ENCODE measurements around the gene FSD2. TPM values are rescaled to one million over a fixed set of nuclear protein-coding genes. Genes with fewer than 3 reads are reported as not detected.

FSD2 gene
- total and polyA plus RNA-seq, 2 of the 8 experiments (the other 6 are each of a cell fraction or from before 2014, with no cell fraction given), result 0.02 TPM; not detected in 1

DNA sequence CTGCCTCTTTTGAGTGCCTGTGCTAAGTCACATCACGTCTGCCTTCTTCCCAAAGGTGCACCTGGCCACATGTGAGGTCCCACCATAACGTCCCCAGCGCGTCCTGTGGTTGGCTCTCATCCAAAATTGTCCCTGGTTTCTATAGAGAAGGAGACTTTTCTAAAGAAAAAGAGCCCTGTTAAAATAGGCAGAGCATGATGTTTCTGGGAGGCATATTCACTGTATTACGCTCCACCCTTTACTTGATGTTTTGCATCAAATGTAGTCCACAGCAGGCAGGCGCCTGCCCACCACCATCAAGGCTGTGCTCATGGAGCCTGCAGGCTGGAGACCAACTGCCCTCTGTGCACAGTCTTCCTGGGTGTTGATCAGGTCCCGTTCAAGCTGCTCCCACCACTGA is 39.8 kb upstream of the FSD2 start:
- Histone ChIP-seq H3K56ac (replicated peaks; ENCODE audit: insufficient read length, low read depth, low read length) (no peak overlapping the region), H3K9me3 (ENCODE audit: insufficient read depth in 2 of 2, low read depth in 1 of 2, low read length in 1 of 2) (no peaks in the 10 kb centered on the region), H2BK15ac (ENCODE audit: low read length) (no peak overlapping the region), H2AK5ac (ENCODE audit: low read depth, low read length) (no peak overlapping the region), H3K23ac (ENCODE audit: insufficient read length) (no peak overlapping the region), H4K5ac (ENCODE audit: insufficient read length, low read depth, low read length) (no peak overlapping the region), H2BK5ac (ENCODE audit: low read depth, low read length) (no peak overlapping the region), H4K20me1 (replicated peaks in 1 of 2; ENCODE audit: control insufficient read depth in 1 of 2, insufficient read depth in 2 of 2, low read length in 2 of 2) (no peaks in the 10 kb centered on the region), H2BK120ac (replicated peaks; ENCODE audit: low read depth, low read length) (no peak overlapping the region), H3K4me2 (ENCODE audit: insufficient read depth in 1 of 2, low read depth in 2 of 2, low read length in 2 of 2) (no peak overlapping the region), H3K4me1 (replicated peaks in 1 of 4; ENCODE audit: control insufficient read depth in 3 of 4, insufficient read depth in 4 of 4, low read length in 3 of 4) (peaks cover 0 to 7% (median 3%) of the 10 kb centered on the region in 4 experiments; a peak in 5 of 7 replicates), H2BK12ac (ENCODE audit: low read depth, low read length) (no peak overlapping the region), H3K4ac (replicated peaks; ENCODE audit: insufficient read length, low read depth, low read length) (no peak overlapping the region), H4K8ac (ENCODE audit: extremely low read depth, insufficient read depth, low read length) (no peak overlapping the region), H2AFZ (ENCODE audit: low read length) (no peak overlapping the region), H3K14ac (ENCODE audit: insufficient read length) (no peak overlapping the region), H3K36me3 (ENCODE audit: control insufficient read depth in 2 of 4, insufficient read depth in 4 of 4, low read length in 3 of 4) (no peaks in the 10 kb centered on the region), H3K27me3 (replicated peaks in 1 of 4; ENCODE audit: control insufficient read depth in 3 of 4, extremely low read depth in 1 of 4, insufficient read depth in 3 of 4, low read length in 3 of 4) (no peaks in the 10 kb centered on the region), H4K91ac (replicated peaks; ENCODE audit: insufficient read length, low read length) (no peak overlapping the region), H3K79me2 (ENCODE audit: control insufficient read depth in 1 of 2, insufficient read depth in 2 of 2, low read length in 2 of 2) (no peaks in the 10 kb centered on the region), H3K4me3 (ENCODE audit: extremely low read depth in 1 of 4, insufficient read depth in 2 of 4, low read depth in 3 of 4, low read length in 4 of 4) (no peak overlapping the region), H3K9ac (replicated peaks in 1 of 4; ENCODE audit: extremely low read depth in 1 of 4, low read depth in 3 of 4, low read length in 3 of 4) (no peak overlapping the region), H3K23me2 (ENCODE audit: low read depth, low read length) (no peaks in the 10 kb centered on the region; the same call in 1 of the 2 replicates), H3K79me1 (ENCODE audit: low read depth, low read length) (no peaks in the 10 kb centered on the region), H2BK20ac (ENCODE audit: low read length) (no peak overlapping the region), H3K18ac (ENCODE audit: extremely low read depth, low read length) (no peak overlapping the region), H3K27ac (ENCODE audit: low read depth, low read length) (no peak overlapping the region)
- ChIA-PET CTCF (ENCODE audit: partially characterized antibody) (interaction anchor here (1.3 to 1.4 kb wide), 2 partner anchors 10 to 165 kb away, joined by 3 to 4 read pairs; partner anchors contain the start of gene C15orf40), POLR2A (ENCODE audit: partially characterized antibody) (no interaction called here)
- DNase-seq (ENCODE audit: low read depth in 1 of 2, low spot score in 2 of 2) (no peak), FAIRE-seq (no peak)
- WGBS, 2 experiments (ENCODE audit: extremely low coverage in 1 of 2, insufficient coverage in 1 of 2, insufficient read length in 1 of 2, insufficient replicate concordance in 2 of 2, low coverage in 1 of 2, low lambda C conversion rate in 2 of 2, missing lambda C conversion rate in 1 of 2), result 79% methylated on average over 7 of the region's 7 CpGs; no CpG with 5 or more reads in 1 of the 2 experiments
- TF ChIP-seq TAF7 (optimal IDR thresholded peaks at IDR 0.05; ENCODE audit: borderline replicate concordance, low read depth, low read length) (no peak), POLR2AphosphoS5 (IDR thresholded peaks at IDR 0.05; ENCODE audit: low read depth, low read length) (no peak), TCF12 (IDR thresholded peaks at IDR 0.05; ENCODE audit: low read depth, low read length) (no peak), SIRT6 (IDR thresholded peaks at IDR 0.05; ENCODE audit: low read length) (no peak), NRF1 (IDR thresholded peaks at IDR 0.05; ENCODE audit: low read depth, low read length) (no peak), POLR2A (IDR thresholded peaks at IDR 0.05; ENCODE audit: control extremely low read depth in 1 of 2, low read depth in 2 of 2, low read length in 2 of 2) (no peak)
